SK-N-SH (cell line): ENCODE measurements around the gene ERO1A. TPM values are rescaled to one million over a fixed set of nuclear protein-coding genes. Genes with fewer than 3 reads are reported as not detected.
A peak's percentile ranks its signal among the peaks of the same experiment; 100 is the strongest.

Experiments used
- CTCF ChIA-PET: fragments of 300-600, 350-600 bp; formaldehyde crosslinking; extraction: SDS; loops from one replicate; lab custom pipeline; 2021; lab: Yijun Ruan, JAX
- POLR2A ChIA-PET: fragments of 350-600 bp; sonication (Branson Sonifier 250); formaldehyde crosslinking; extraction: SDS; loops from one replicate; lab custom pipeline; 2020; ENCODE audit warnings: antibody characterized with exemption, inconsistent platforms; lab: Yijun Ruan, JAX
- DNase-seq: peaks from one replicate; pipeline ENCODE4 v3.0.0; 2012
- H2AFZ ChIP-seq: fragments of 200-600 bp; sonication (generic); 2 replicates; pipeline ENCODE4 v1.8.1; 2016; ENCODE audit warnings: antibody characterized with exemption, mild to moderate bottlenecking, low read depth
- H3F3A ChIP-seq: fragments of 200-600 bp; sonication (generic); replicated peaks from 2 replicates; pipeline ENCODE3; 2016; ENCODE audit warnings: antibody characterized with exemption, mild to moderate bottlenecking; ENCODE audit not compliant: insufficient read depth
- H3K27ac ChIP-seq, 2 experiments: fragments of 200-500 bp in 1 of 2; fragments of 200-600 bp in 1 of 2; sonication (Bioruptor generic) in 1 of 2; sonication (generic), shearing (Covaris generic) in 1 of 2; 2 replicates each; pipeline versions ENCODE4 v1.5.1 to v1.6.1; 2014 to 2016; ENCODE audit warnings: low read depth in 2 of 2, inconsistent platforms in 1 of 2, low read length in 1 of 2, mild to moderate bottlenecking in 1 of 2, mixed read lengths in 1 of 2
- H3K27me3 ChIP-seq: fragments of 200-600 bp; sonication (generic), shearing (Covaris generic); 2 replicates; pipeline ENCODE4 v1.6.1; 2016; ENCODE audit warnings: mixed run types; ENCODE audit not compliant: insufficient read depth
- H3K36me3 ChIP-seq, 2 experiments: fragments of 200-500 bp in 1 of 2; fragments of 200-600 bp in 1 of 2; sonication (Bioruptor generic) in 1 of 2; sonication (generic) in 1 of 2; replicated peaks in 1 of 2; 2 replicates each; pipeline versions ENCODE3 to v1.5.1; 2014 to 2016; ENCODE audit warnings: low read length in 1 of 2, mild to moderate bottlenecking in 1 of 2; ENCODE audit not compliant: insufficient read depth in 2 of 2, control insufficient read depth in 1 of 2
- H3K4me1 ChIP-seq, 2 experiments: fragments of 200-500 bp in 1 of 2; fragments of 200-600 bp in 1 of 2; sonication (Bioruptor generic) in 1 of 2; sonication (generic), shearing (Covaris generic) in 1 of 2; 2 replicates each; pipeline versions ENCODE4 v1.5.1 to v1.6.1; 2014 to 2016; ENCODE audit warnings: low read depth in 1 of 2, low read length in 1 of 2, mixed run types in 1 of 2; ENCODE audit not compliant: insufficient read depth in 2 of 2, control insufficient read depth in 1 of 2
- H3K4me2 ChIP-seq: fragments of 200-600 bp; sonication (generic), shearing (Covaris generic); 2 replicates; pipeline ENCODE4 v1.6.1; 2017; ENCODE audit warnings: mixed run types
- H3K4me3 ChIP-seq, 2 experiments: fragments of 200-500 bp in 1 of 2; fragments of 200-600 bp in 1 of 2; sonication (Bioruptor generic) in 1 of 2; sonication (generic), shearing (Covaris generic) in 1 of 2; 2 replicates each; pipeline versions ENCODE4 v1.5.1 to v1.8.1; 2014 to 2016; ENCODE audit warnings: low read depth in 2 of 2, inconsistent platforms in 1 of 2, low read length in 1 of 2, mild to moderate bottlenecking in 1 of 2, mixed read lengths in 1 of 2, moderate library complexity in 1 of 2
- H3K79me2 ChIP-seq: fragments of 200-600 bp; sonication (generic); 2 replicates; pipeline ENCODE4 v1.8.1; 2017; ENCODE audit warnings: mild to moderate bottlenecking; ENCODE audit not compliant: insufficient read depth
- H3K9ac ChIP-seq: fragments of 200-600 bp; sonication (generic); 2 replicates; pipeline ENCODE4 v1.6.1; 2017; ENCODE audit warnings: mixed run types
- H3K9me2 ChIP-seq: fragments of 200-600 bp; sonication (generic); 2 replicates; pipeline ENCODE4 v1.6.1; 2017; ENCODE audit warnings: mixed run types
- H3K9me3 ChIP-seq: fragments of 200-600 bp; sonication (generic); 2 replicates; pipeline ENCODE4 v1.6.1; 2017; ENCODE audit warnings: mixed run types, mild to moderate bottlenecking, moderate library complexity
- H4K20me1 ChIP-seq: fragments of 200-600 bp; sonication (generic); 2 replicates; pipeline ENCODE4 v1.6.1; 2017; ENCODE audit warnings: mild to moderate bottlenecking, mixed run types; ENCODE audit not compliant: insufficient read depth
- CHD2 ChIP-seq: fragments of 150-350 bp; IDR thresholded peaks from 2 replicates; pipeline ENCODE4 v1.6.1; 2018; ENCODE audit warnings: low read length; ENCODE audit not compliant: partially characterized antibody
- CTCF ChIP-seq: fragments of 200-600 bp; sonication (generic); IDR thresholded peaks from 2 replicates; pipeline ENCODE4 v1.6.1; 2017; ENCODE audit warnings: antibody characterized with exemption, mild to moderate bottlenecking, moderate library complexity
- EP300 ChIP-seq, 2 experiments: IDR thresholded peaks; 2 replicates each; pipeline versions ENCODE4 v1.4.0 to v1.6.1; 2012; ENCODE audit warnings: borderline replicate concordance in 1 of 2, low read depth in 1 of 2, low read length in 1 of 2
- FOSL2 ChIP-seq: IDR thresholded peaks from 2 replicates; pipeline ENCODE4 v1.4.0; 2012; ENCODE audit warnings: low read depth, mild to moderate bottlenecking, moderate library complexity, borderline replicate concordance
- FOXM1 ChIP-seq: IDR thresholded peaks from 2 replicates; pipeline ENCODE4 v1.4.0; 2012; ENCODE audit warnings: low read depth, mild to moderate bottlenecking
- GABPA ChIP-seq: IDR thresholded peaks from 2 replicates; pipeline ENCODE4 v1.4.0; 2012; ENCODE audit warnings: low read depth, mild to moderate bottlenecking
- GATA2 ChIP-seq: sonication (generic); formaldehyde crosslinking; IDR thresholded peaks from 2 replicates; pipeline ENCODE4 v1.5.0; 2020; ENCODE audit warnings: mild to moderate bottlenecking, missing genetic modification reagents
- MAX ChIP-seq: IDR thresholded peaks from 2 replicates; pipeline ENCODE4 v1.4.0; 2012; ENCODE audit warnings: low read depth
- MEF2A ChIP-seq: IDR thresholded peaks from 2 replicates; pipeline ENCODE4 v1.4.0; 2012; ENCODE audit warnings: low read depth, borderline replicate concordance
- MXI1 ChIP-seq: IDR thresholded peaks from 2 replicates; pipeline ENCODE4 v1.6.1; 2012; ENCODE audit warnings: mild to moderate bottlenecking, low read depth, low read length, improper control_type of control experiment
- NRF1 ChIP-seq: IDR thresholded peaks from 2 replicates; pipeline ENCODE4 v1.6.1; 2012; ENCODE audit warnings: low read depth, mild to moderate bottlenecking, low read length
- POLR2AphosphoS5 ChIP-seq: IDR thresholded peaks from 2 replicates; pipeline ENCODE4 v1.6.1; 2012; ENCODE audit warnings: low read depth, low read length
- RAD21 ChIP-seq: IDR thresholded peaks from 2 replicates; pipeline ENCODE4 v1.6.1; 2012; ENCODE audit warnings: mild to moderate bottlenecking, low read length
- RCOR1 ChIP-seq: fragments of 150-350 bp; IDR thresholded peaks from 2 replicates; pipeline ENCODE4 v1.6.1; 2017; ENCODE audit warnings: antibody characterized with exemption, low read length
- RXRA ChIP-seq: IDR thresholded peaks from 2 replicates; pipeline ENCODE4 v1.4.0; 2012; ENCODE audit warnings: low read depth, mild to moderate bottlenecking, borderline replicate concordance
- SIN3A ChIP-seq: IDR thresholded peaks from 2 replicates; pipeline ENCODE4 v1.6.1; 2012; ENCODE audit warnings: low read depth, mild to moderate bottlenecking, low read length, moderate library complexity, borderline replicate concordance
- TAF1 ChIP-seq: IDR thresholded peaks from 2 replicates; pipeline ENCODE4 v1.6.1; 2012; ENCODE audit warnings: low read depth, mild to moderate bottlenecking, low read length, moderate library complexity, borderline replicate concordance
- USF1 ChIP-seq: IDR thresholded peaks from 2 replicates; pipeline ENCODE4 v1.4.0; 2012; ENCODE audit warnings: low read depth, borderline replicate concordance
- WGBS: methylation state at CpG from one replicate; pipeline ENCODE4 v1.1.6; 2017; ENCODE audit warnings: low lambda C conversion rate; 5-methylcytosine and 5-hydroxymethylcytosine counted together
- polyA plus RNA-seq, 3 experiments: library from polyadenylated mRNA; depleted of rRNA; stranded (reverse); fragments of >200 nt; gene quantifications; 2 replicates each; pipeline ENCODE4 v1.2.3, GENCODE V29; 2012
- TF ChIP-seq, protein P1 (sequence below): fragments of 150-350 bp; IDR thresholded peaks from 2 replicates; pipeline ENCODE4 v1.6.1; 2017; ENCODE audit warnings: antibody characterized with exemption, low read length, low read depth, borderline replicate concordance

Gene ERO1A
- polyA plus RNA-seq (2012; rRNA removed): 19.3 and 24.4 TPM in 2 replicates
- polyA plus RNA-seq (2012; cell fraction: cytosol; rRNA removed): 29.1 and 30.8 TPM in 2 replicates
- 15.4 and 17.7 TPM in 2 replicates for polyA plus RNA-seq (2012; cell fraction: nucleus; rRNA removed)

DNA sequence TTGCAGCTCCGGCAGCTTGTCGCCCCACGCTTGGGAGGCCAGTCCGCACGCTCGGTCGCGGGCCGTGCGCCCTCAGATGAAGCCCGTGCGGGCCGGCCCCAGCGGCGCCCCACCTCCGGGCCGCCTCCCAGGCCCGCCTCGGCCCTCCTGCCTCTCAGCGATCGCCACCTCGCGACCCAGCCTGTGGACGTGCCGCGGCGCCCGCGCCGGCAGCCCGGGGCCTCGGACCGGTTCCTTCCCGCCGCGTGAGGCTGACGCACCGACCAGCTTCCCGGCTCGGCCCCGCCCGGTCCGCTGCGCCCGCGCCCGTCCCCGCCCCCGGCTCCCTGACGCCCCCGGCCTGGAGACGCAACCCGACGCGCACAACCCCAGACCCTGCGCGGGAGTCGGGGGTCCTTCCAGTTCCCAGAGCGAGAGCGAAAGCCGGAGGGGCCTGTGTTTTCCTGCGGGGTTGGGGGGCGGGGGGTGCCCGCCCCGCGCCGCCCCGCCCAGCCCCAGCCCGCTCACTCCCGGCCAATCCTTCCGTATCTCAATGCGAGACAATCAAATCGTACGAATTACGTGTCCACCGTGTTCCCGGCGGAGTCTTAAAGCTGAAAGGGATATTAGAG is at the start of gene ERO1A:
TSS of gene ERO1A (minus strand) at position 78 of the 611 bp plus-strand sequence. CDS start at position 1, 77 bp downstream.
- Histone ChIP-seq H3K9ac (peak within 1 kb of the TSS; percentile 90), H3K4me1 (peaks cover 12 to 13% of the 10 kb centered on the region in 2 experiments; a peak in 3 of 4 replicates), H3K36me3 (no peaks in the 10 kb centered on the region), H2AFZ (peak within 1 kb of the TSS; percentile 79), H3K27ac (peak within 1 kb of the TSS; percentile 78 to 87), H3K27me3 (no peaks in the 10 kb centered on the region), H4K20me1 (peaks cover 29% of the 10 kb centered on the region), H3K4me2 (peak within 1 kb of the TSS; percentile 77), H3K9me3 (no peaks in the 10 kb centered on the region), H3F3A (peaks cover 15% of the 10 kb centered on the region), H3K9me2 (no peaks in the 10 kb centered on the region), H3K4me3 (peak within 1 kb of the TSS; percentile 76 to 81), H3K79me2 (peaks cover 46% of the 10 kb centered on the region)
- DNase-seq: peak; percentile 90
- 0% methylated on average over 16 of the region's 78 CpGs for WGBS
- ChIA-PET CTCF (interaction anchor here (1.2 to 1.7 kb wide), 3 partner anchors 9 to 21 kb away, joined by 3 to 5 read pairs (median 3); no protein-coding TSS in a partner anchor), POLR2A (interaction anchor here (1.0 to 1.5 kb wide), 3 partner anchors 10 to 12 kb away, joined by 3 to 6 read pairs (median 6); partner anchors contain the start of gene PSMC6)
- peak; percentile 22 for TF ChIP-seq MXI1
- no peak for TF ChIP-seq FOXM1
- TF ChIP-seq FOSL2: no peak
- no peak for TF ChIP-seq USF1
- TF ChIP-seq GABPA: no peak
- no peak for TF ChIP-seq RAD21
- TF ChIP-seq, protein P1, sequence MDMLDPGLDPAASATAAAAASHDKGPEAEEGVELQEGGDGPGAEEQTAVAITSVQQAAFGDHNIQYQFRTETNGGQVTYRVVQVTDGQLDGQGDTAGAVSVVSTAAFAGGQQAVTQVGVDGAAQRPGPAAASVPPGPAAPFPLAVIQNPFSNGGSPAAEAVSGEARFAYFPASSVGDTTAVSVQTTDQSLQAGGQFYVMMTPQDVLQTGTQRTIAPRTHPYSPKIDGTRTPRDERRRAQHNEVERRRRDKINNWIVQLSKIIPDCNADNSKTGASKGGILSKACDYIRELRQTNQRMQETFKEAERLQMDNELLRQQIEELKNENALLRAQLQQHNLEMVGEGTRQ: no peak
- TF ChIP-seq GATA2 (CRISPR knock-in tag): 0 out of 2 replicates have a peak, but pooled peaks have one; percentile 28
- TF ChIP-seq RXRA: no peak
- TF ChIP-seq CTCF: no peak
- TF ChIP-seq MEF2A: no peak
- TF ChIP-seq TAF1: peak; percentile 47; the same call in 1 of the 2 replicates
- TF ChIP-seq EP300 (IDR thresholded peaks at IDR 0.05; ENCODE audit: borderline replicate concordance in 1 of 2, low read depth in 1 of 2, low read length in 1 of 2): peak in 1 of 2 experiments; percentile 16; a peak in 1 of 4 replicates
- peak; percentile 28 for TF ChIP-seq CHD2
- TF ChIP-seq NRF1: 0 out of 2 replicates have a peak, but pooled peaks have one; percentile 1
- TF ChIP-seq SIN3A: peak; percentile 38; the same call in 1 of the 2 replicates
- peak; percentile 43; the same call in 1 of the 2 replicates for TF ChIP-seq POLR2AphosphoS5
- TF ChIP-seq MAX: 0 out of 2 replicates have a peak, but pooled peaks have one; percentile 6
- TF ChIP-seq RCOR1: 0 out of 2 replicates have a peak, but pooled peaks have one; percentile 6
